H9 (cell line): ENCODE measurements around the gene HCFC1. TPM values are rescaled to one million over a fixed set of nuclear protein-coding genes. Genes with fewer than 3 reads are reported as not detected.

Experiments used
- DNase-seq: peaks from one replicate; pipeline ENCODE4 v3.0.0-alpha.2; 2017
- H2AFZ ChIP-seq: one replicate; pipeline ENCODE4 v1.6.1; 2013; ENCODE audit warnings: mild to moderate bottlenecking, low read length, control low read depth, moderate library complexity
- H2AK5ac ChIP-seq: 2 replicates; pipeline ENCODE4 v1.6.1; 2013; ENCODE audit warnings: low read length, control low read depth, mixed read lengths; ENCODE audit not compliant: insufficient read length
- H2BK120ac ChIP-seq: one replicate; pipeline ENCODE4 v1.6.1; 2013; ENCODE audit warnings: low read depth, mild to moderate bottlenecking, low read length, control low read depth, inconsistent platforms; ENCODE audit not compliant: poor library complexity, severe bottlenecking
- H2BK12ac ChIP-seq: 2 replicates; pipeline ENCODE4 v1.6.1; 2013; ENCODE audit warnings: low read length, control low read depth, mixed read lengths, low read depth; ENCODE audit not compliant: insufficient read length
- H2BK15ac ChIP-seq: 2 replicates; pipeline ENCODE4 v1.6.1; 2013; ENCODE audit warnings: low read depth, low read length, control low read depth
- H2BK20ac ChIP-seq: one replicate; pipeline ENCODE4 v1.6.1; 2013; ENCODE audit warnings: low read depth, mild to moderate bottlenecking, low read length, control low read depth, inconsistent platforms; ENCODE audit not compliant: poor library complexity, severe bottlenecking
- H2BK5ac ChIP-seq: 2 replicates; pipeline ENCODE4 v1.6.1; 2013; ENCODE audit warnings: low read length, control low read depth, mixed read lengths; ENCODE audit not compliant: insufficient read length
- H3K14ac ChIP-seq: 2 replicates; pipeline ENCODE4 v1.6.1; 2013; ENCODE audit warnings: low read length, control low read depth; ENCODE audit not compliant: insufficient read depth
- H3K18ac ChIP-seq: 2 replicates; pipeline ENCODE4 v1.6.1; 2013; ENCODE audit warnings: low read depth, mild to moderate bottlenecking, mixed read lengths, low read length, control low read depth; ENCODE audit not compliant: insufficient read length
- H3K23ac ChIP-seq: 2 replicates; pipeline ENCODE4 v1.6.1; 2013; ENCODE audit warnings: low read length, control low read depth, mixed read lengths, low read depth; ENCODE audit not compliant: insufficient read length
- H3K23me2 ChIP-seq: 2 replicates; pipeline ENCODE4 v1.6.1; 2013; ENCODE audit warnings: low read depth, mild to moderate bottlenecking, mixed read lengths, low read length, control low read depth; ENCODE audit not compliant: insufficient read length, poor library complexity, severe bottlenecking
- H3K27ac ChIP-seq: 2 replicates; pipeline ENCODE4 v1.5.1; 2013; ENCODE audit warnings: low read length, control low read depth, mixed read lengths, low read depth; ENCODE audit not compliant: insufficient read length
- H3K27me3 ChIP-seq: 2 replicates; pipeline ENCODE4 v1.6.1; 2013; ENCODE audit warnings: low read length, control low read depth, inconsistent platforms; ENCODE audit not compliant: insufficient read depth
- H3K4ac ChIP-seq: 2 replicates; pipeline ENCODE4 v1.6.1; 2013; ENCODE audit warnings: low read depth, mild to moderate bottlenecking, control low read depth, inconsistent platforms, low read length, moderate library complexity
- H3K4me1 ChIP-seq: 2 replicates; pipeline ENCODE4 v1.6.1; 2013; ENCODE audit warnings: low read length, control low read depth, inconsistent platforms; ENCODE audit not compliant: insufficient read depth
- H3K4me2 ChIP-seq: 2 replicates; pipeline ENCODE4 v1.6.1; 2013; ENCODE audit warnings: low read length, control low read depth, mixed read lengths; ENCODE audit not compliant: insufficient read length, insufficient read depth
- H3K56ac ChIP-seq: 2 replicates; pipeline ENCODE4 v1.6.1; 2013; ENCODE audit warnings: low read depth, mild to moderate bottlenecking, mixed read lengths, low read length, control low read depth; ENCODE audit not compliant: insufficient read length
- H3K79me1 ChIP-seq: 2 replicates; pipeline ENCODE4 v1.6.1; 2013; ENCODE audit warnings: low read depth, mild to moderate bottlenecking, moderate library complexity, low read length, control low read depth, inconsistent platforms; ENCODE audit not compliant: insufficient read depth, poor library complexity, severe bottlenecking
- H3K79me2 ChIP-seq: 2 replicates; pipeline ENCODE4 v1.6.1; 2013; ENCODE audit warnings: low read length, control low read depth, inconsistent platforms; ENCODE audit not compliant: insufficient read depth
- H3K9ac ChIP-seq: 2 replicates; pipeline ENCODE4 v1.6.1; 2013; ENCODE audit warnings: low read length, control low read depth, mixed read lengths; ENCODE audit not compliant: insufficient read length; ENCODE audit errors: extremely low read depth
- H3K9me3 ChIP-seq: one replicate; pipeline ENCODE4 v1.6.1; 2013; ENCODE audit warnings: low read depth, low read length, inconsistent platforms; ENCODE audit not compliant: control insufficient read depth
- H3T11ph ChIP-seq: one replicate; pipeline ENCODE4 v1.6.1; 2013; ENCODE audit warnings: mild to moderate bottlenecking, low read length, control low read depth, inconsistent platforms
- H4K20me1 ChIP-seq: one replicate; pipeline ENCODE4 v1.6.1; 2013; ENCODE audit not compliant: control insufficient read depth, insufficient read length, insufficient read depth
- H4K5ac ChIP-seq: 2 replicates; pipeline ENCODE4 v1.6.1; 2013; ENCODE audit warnings: low read depth, mild to moderate bottlenecking, mixed read lengths, low read length, control low read depth; ENCODE audit not compliant: insufficient read length
- H4K8ac ChIP-seq: replicated peaks from 2 replicates; pipeline ENCODE4 v1.6.1; 2013; ENCODE audit warnings: low read length, control low read depth, mixed read lengths, low read depth; ENCODE audit not compliant: insufficient read length
- H4K91ac ChIP-seq: 2 replicates; pipeline ENCODE4 v1.6.1; 2013; ENCODE audit warnings: low read depth, mild to moderate bottlenecking, moderate library complexity, mixed read lengths, low read length, control low read depth; ENCODE audit not compliant: insufficient read length
- H3K27ac Mint-ChIP-seq, 3 experiments: 2 replicates in 2 of 3; 3 replicates in 1 of 3; pipeline ENCODE4 v1.8.0; 2020 to 2021; ENCODE audit warnings: mixed read lengths in 3 of 3, mild to moderate bottlenecking in 1 of 3, moderate library complexity in 1 of 3
- H3K27me3 Mint-ChIP-seq: 2 replicates; pipeline ENCODE4 v1.8.0; 2021; ENCODE audit warnings: low read depth, mild to moderate bottlenecking, moderate library complexity, mixed read lengths
- H3K36me3 Mint-ChIP-seq, 3 experiments: 2 replicates in 2 of 3; 3 replicates in 1 of 3; pipeline ENCODE4 v1.8.0; 2020 to 2021; ENCODE audit warnings: low read depth in 3 of 3, mixed read lengths in 3 of 3; ENCODE audit not compliant: insufficient read depth in 1 of 3
- H3K4me1 Mint-ChIP-seq, 2 experiments: 2 replicates each; pipeline ENCODE4 v1.8.0; 2020; ENCODE audit warnings: mixed read lengths in 2 of 2
- H3K4me3 Mint-ChIP-seq, 2 experiments: 2 replicates in 1 of 2; 3 replicates in 1 of 2; pipeline ENCODE4 v1.8.0; 2020 to 2021; ENCODE audit warnings: mild to moderate bottlenecking in 2 of 2, mixed read lengths in 2 of 2, moderate library complexity in 1 of 2
- H3K9me3 Mint-ChIP-seq, 2 experiments: 2 replicates in 1 of 2; 3 replicates in 1 of 2; pipeline ENCODE4 v1.8.0; 2020; ENCODE audit warnings: mild to moderate bottlenecking in 2 of 2, mixed read lengths in 2 of 2, moderate library complexity in 1 of 2
- CTCF ChIP-seq: fragments of 200-600 bp; sonication (generic); conservative IDR thresholded peaks from 3 replicates; pipeline ENCODE4 v1.8.0; 2021; ENCODE audit warnings: antibody characterized with exemption, mild to moderate bottlenecking
- WGBS: extraction: QIAGEN DNeasy Blood & Tissue Kit; methylation state at CpG from one replicate; pipeline ENCODE4 v1.1.7; 2013; ENCODE audit warnings: missing lambda C conversion rate, low lambda C conversion rate, mixed read lengths; ENCODE audit not compliant: insufficient read length; ENCODE audit errors: extremely low coverage; 5-methylcytosine and 5-hydroxymethylcytosine counted together
- total RNA-seq: library from RNA; stranded (reverse); gene quantifications from 2 replicates; pipeline ENCODE4 v1.2.1, GENCODE V29; 2021

Gene HCFC1
- total RNA-seq, 1 experiment from 2014 or later, result 144 TPM

- Histone ChIP-seq H3K14ac (no peak overlapping the region), H2BK120ac (no peak overlapping the region), H3T11ph (no peak overlapping the region), H3K79me1 (no peaks in the 10 kb centered on the region), H3K9me3 (no peaks in the 10 kb centered on the region), H3K27me3 (no peaks in the 10 kb centered on the region), H3K18ac (no peak overlapping the region), H3K9ac (no peak overlapping the region), H2BK20ac (no peak overlapping the region), H3K56ac (no peak overlapping the region), H3K79me2 (no peaks in the 10 kb centered on the region), H4K8ac (no peak overlapping the region), H3K27ac (no peak overlapping the region), H3K23me2 (no peaks in the 10 kb centered on the region), H3K4me1 (no peaks in the 10 kb centered on the region), H2AK5ac (no peak overlapping the region), H2BK5ac (no peak overlapping the region), H3K23ac (no peak overlapping the region), H4K20me1 (no peaks in the 10 kb centered on the region), H4K5ac (no peak overlapping the region), H4K91ac (no peak overlapping the region), H2BK12ac (no peak overlapping the region), H3K4me2 (no peak overlapping the region), H3K4ac (no peak overlapping the region), H2AFZ (no peak overlapping the region), H2BK15ac (no peak overlapping the region)
- Mint-ChIP-seq H3K4me3 (no peak overlapping the region), H3K4me1 (peaks cover 10 to 15% of the 10 kb centered on the region in 2 experiments; a peak in 3 of 4 replicates), H3K27ac (peak overlapping the region in 1 of 3 experiments; percentile 76; a peak in 3 of 7 replicates), H3K9me3 (peaks cover 71 to 77% of the 10 kb centered on the region in 2 experiments), H3K27me3 (peaks cover 2% of the 10 kb centered on the region; the same call in 1 of the 2 replicates), H3K36me3 (peaks cover 1 to 15% (median 13%) of the 10 kb centered on the region in 3 experiments)
- no peak for TF ChIP-seq CTCF
- DNase-seq, result no peak
- no CpG with 5 or more reads among the region's 5 CpGs for WGBS
Measured at GRCh38 chrX:154000051-154000450, 28.4 kb upstream of the HCFC1 start.
